NCI-H226 (cell line): Measurements from ENCODE around the gene GUCD1.
"Not testable (repeated sequence)": the region's sequence is repeated elsewhere in the genome, so short reads cannot be mapped to it uniquely, and the experiment has no call there.

ENCODE experiments used
- DNase-seq: peaks from one replicate; pipeline ENCODE4 v3.0.0-alpha.2; 2015

The GUCD1 gene

DNA sequence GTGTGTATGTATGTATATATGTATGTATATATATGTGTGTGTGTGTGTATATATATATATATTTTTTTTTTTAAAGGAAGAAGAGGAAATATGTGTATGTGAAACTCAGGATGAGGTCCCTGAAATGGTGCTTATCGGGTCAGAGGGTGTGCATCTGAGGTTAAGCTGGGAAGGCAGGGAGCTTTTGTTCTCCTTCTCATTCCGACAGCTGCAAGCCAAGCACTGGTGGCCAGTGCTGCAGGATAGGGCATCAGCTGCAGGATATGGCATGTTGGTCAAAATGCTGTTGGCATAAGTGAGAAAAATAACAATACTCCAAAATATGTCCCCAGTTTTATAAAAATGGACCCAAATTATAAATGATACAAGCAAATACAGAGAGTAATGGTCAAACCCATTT is 8.3 kb upstream of the GUCD1 start:
- no peak for DNase-seq

DNA sequence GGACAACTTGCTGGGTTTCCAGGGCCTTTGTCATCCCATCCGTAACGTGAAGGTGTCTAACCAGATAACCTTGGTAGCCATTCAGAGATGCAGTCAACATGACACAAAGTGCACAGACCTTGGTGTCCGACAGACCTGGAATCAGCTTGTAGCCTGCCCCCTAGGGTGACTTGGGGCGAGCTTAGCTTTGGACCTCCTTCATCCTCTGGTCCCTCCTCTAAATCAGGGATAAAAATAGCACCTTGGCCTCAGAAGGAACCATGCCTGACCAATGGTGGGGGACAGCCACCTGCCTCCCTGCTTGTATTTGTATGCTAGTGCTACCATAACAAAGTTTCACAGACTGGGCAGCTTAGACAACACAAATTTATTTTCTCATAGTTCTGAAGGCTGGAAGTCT is 4.5 kb upstream of the GUCD1 start:
- no peak for DNase-seq

DNA sequence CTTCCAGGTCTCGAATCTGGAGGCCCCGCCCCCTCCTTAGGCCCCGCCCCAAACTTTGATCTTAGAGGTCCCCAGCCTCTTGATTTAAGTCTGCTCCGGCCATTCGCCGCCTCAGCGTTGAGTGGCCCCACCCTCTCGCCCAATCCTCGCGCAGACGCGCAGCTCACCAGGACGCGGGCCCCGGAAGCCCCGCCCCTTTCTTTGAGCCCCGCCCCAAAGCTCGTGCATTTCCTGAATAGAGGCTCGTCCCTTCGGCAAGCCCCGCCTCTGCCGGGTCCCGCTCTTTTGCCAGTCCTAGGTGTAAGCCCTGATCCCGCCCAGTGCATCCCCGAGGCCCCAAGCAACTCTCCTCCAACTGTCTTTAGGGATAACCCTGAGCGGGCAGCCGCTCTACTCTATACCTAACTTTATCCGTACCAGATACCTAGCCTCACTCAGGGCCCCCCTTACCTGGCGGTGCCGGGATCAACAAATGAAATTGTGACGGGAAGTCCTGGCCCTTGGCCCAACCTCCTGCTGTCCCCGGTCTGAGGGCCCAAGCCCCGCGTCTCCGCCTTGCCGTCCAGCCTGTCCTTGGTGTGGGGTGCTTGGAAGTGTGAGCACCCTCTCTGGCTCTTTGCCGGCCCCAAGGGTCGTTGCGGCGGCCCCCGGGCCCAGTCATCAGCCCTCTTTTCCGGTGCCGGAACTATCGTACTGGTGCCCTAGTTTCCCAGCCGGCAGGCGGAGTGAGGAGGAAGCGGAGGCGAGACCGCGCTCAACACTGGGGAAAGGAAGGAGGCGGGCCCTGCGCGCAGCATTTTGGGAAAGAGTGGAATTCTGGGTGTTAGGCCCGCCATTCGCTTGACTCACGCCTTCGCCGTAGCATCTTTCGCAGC is 464 bp upstream of the GUCD1 start, which contains the start of gene SNRPD3:
Gene SNRPD3 (plus strand): TSS at position 835 of the 875 bp plus-strand sequence. CDS start 1,676 bp downstream, outside the sequence.
- peak; percentile 81 for DNase-seq

DNA sequence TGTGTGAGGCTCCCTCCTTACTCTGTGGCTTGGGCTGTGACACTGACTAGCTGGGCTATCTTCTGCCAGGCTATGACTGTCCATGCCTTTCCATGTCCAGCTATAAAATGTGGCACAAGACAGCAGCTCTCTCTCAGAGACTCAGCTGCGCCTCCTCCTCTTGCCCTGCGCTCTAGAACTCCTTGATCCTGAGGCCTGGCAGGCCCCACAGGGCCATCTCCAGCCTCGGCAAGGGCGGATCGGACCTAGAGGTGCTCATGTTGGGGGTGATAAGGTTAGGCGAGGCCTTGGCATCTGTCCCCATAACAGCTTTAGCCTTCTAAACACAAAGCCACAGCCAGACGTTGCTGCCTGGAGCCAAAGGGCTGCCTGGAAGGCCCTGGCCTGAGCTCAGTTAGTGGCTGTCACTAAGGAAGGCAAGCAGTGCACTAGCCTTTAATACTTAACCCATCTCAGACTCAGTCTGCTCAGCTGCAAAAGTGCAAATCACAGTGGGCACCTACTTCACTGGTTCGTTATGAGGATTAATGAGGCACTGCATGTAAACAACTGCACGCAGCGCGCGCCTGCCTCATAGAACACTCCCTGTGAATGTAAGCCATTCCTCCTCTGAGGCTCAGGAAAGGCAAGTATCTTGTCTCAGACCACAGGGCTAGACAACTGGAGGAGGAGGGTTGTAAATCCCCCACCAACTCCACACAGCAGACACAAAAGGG is 1.2 kb downstream of the GUCD1 start:
- DNase-seq: no peak

DNA sequence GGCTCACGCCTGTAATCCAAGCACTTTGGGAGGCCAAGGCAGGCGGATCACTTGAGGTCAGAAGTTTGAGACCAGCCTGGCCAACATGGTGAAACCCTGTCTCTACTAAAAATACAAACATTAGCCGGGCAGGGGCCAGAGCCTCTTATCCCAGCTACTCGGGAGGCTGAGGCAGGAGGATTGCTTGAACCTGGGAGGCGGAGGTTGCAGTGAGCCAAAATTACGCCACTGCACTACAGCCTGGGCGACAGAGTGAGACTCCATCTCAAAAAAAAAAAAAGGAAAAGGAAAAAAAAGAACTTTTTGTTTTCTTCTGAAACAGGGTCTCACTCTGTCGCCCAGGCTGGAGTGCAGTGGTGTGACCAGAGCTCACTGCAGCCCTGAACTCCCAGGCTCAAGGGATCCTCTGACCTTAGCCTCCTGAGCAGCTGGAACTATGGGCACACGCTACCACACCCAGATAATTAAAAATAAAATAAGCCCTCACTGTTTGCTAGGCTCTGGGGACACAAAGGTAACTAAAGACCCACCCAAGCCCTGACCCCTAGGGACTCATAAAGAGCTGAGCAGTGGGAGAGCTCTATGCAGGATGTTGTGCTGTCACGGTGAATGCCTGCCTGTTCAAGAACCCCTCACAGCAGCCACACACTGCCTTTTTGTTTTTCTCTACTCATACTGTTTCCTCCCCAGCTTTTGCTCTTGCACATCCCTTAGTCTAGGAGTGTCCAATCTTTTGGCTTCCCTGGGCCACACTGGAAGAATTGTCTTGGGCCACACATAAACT is 2.2 kb downstream of the GUCD1 start:
- DNase-seq: not testable (repeated sequence)

DNA sequence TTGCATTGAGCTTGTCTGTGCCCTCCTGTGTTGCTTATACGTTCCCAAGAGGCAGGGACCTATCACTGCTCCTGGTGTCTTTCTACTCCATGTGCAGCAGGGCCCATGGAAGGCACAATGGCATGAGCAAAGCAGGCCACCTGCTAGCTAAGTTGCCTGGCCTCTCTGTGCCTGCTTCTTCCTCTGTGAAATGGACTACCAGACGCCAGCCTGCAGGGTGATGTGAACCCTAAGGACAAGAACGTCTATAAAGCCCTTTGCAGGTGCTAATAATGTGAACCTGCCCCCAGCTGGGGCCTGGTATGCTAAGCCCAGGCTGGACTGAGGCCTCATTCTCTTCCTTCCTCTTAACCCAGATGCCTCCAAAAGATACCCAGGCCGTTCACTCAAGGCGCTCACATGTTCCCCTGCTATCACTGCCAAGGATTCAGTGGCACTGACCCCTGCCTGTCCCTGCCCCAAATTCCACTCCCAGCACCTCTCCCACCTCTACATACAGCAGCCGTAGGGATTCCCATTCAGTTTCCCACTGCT is 4.0 kb downstream of the GUCD1 start:
- no peak for DNase-seq

DNA sequence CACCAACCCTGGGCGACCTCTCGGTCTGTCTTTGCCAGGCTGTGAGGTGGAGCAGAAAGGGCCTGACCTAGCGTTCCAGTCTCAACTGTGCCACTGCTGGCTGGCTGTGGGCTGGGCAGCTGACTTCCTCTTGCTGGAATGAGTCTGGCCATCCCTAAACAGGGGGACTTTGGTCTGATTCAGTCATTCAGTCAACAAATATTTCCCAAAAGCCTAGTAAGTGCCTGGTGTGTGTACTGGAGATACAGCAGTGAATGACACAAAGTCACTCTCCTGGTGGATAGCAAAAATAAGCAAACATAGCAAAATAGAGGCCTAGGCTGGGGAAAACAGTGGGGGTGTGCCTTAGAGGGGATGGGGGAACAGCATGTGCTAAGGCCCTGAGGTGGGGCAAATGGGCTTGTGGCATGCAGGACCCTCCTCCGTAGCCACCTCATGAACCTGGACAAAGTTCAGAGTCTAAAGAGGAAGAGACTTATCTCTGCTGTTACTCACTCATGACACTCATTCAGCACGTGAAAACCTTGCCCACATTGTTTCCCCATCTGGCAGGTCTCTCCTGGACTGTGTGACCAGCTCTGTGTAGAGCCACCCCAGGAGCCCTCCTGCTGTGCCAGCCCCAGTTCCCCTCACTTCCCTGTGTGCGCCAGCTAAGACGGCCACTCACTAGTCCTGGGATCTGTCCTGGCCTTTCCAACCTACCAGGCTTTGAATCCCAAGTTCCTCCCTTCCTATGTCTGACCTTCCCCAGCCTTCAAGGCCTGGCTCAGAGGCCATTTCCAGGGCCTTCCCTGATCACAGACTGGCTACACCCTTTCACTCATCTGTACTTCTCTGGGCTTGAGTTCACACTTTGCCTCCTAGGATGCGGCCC is 4.7 kb downstream of the GUCD1 start:
- DNase-seq: no peak

DNA sequence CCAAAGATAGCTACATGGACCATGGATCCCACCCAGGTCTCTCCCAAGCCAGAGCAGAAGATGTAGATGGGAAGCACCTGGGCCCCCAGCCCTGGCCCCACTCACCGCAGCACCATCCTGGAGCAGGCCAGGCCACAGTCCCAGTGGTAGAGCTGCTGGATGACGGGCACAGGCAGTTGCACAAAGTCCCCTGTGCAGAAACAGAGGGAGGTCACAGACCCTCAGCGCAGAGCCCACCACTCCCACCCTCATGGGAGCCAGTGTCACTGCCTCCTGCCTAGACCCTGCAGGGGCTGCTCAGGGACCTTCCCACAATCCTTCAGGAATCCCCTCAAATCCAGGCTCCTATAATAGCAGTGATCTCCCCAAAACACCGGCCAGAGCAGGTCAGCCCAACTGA is 6.1 kb downstream of the GUCD1 start:
- no peak for DNase-seq

DNA sequence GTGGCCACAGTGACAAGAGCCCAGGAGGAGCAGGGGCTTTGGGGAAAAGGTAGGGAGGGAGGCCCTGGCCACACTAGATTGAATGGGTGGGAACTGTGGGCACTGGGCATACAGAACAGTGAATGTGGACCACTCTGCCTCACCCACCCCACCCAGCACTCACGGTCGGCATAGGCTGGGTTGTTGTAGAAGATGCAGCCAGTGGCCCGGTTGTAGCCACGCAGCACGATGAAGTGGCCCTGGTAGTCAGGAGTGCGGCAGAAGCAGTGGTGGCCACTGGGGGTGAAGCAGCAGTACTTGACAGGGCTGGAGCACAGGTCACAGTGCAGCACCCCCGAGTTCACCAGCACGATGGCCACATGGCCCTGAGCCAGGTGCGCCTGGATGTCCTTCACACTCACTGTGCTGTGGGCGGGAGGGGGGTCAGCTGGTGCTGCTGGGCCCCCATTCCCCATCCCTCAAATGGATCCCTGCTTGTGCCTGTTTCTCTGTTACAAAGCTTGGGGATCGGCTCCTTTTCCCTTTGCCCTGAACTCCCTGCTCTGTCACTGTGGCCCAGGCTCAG is 11.2 kb downstream of the GUCD1 start:
- DNase-seq: no peak

DNA sequence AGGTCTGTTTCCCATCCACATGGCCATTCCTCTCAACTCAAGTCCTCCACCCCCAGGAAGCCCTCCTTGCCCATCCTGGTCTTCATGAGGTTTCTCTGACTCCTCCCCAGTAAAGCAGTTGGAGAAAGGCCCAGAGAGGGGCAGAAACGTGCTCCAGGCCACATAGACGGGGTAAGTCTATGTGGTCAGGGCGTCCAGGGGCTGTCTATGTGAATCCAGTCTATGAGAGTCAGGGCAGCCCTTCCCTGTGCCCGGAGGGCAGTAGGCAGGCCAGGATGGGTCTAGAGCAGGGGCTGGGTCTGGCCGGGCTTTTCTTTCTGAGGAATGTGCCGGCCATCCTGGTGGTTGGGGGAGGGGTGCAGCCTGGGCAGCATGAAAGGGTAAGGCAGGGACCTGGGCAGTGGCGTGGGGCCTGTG is 11.7 kb downstream of the GUCD1 start:
- DNase-seq: no peak

DNA sequence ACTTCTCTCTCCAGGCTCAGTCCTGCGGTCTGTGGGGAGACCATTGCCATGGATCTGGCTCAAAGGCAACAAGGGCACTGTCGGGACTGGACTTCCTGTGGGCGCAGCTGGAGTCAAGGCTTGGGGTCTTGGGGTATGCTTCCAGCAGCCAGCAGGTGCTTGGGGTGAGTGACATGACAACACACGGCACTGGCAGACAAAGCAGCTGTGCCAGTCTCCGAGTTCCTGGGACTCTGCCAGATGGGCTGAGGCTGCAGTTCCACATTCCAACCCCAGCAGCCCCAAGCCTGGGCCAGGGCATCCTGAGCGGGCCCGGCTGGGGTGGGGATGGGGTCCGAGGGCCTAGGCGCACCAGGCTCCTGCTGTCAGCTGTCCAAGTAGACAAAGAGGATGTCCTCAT is 12.3 kb downstream of the GUCD1 start:
- no peak for DNase-seq

DNA sequence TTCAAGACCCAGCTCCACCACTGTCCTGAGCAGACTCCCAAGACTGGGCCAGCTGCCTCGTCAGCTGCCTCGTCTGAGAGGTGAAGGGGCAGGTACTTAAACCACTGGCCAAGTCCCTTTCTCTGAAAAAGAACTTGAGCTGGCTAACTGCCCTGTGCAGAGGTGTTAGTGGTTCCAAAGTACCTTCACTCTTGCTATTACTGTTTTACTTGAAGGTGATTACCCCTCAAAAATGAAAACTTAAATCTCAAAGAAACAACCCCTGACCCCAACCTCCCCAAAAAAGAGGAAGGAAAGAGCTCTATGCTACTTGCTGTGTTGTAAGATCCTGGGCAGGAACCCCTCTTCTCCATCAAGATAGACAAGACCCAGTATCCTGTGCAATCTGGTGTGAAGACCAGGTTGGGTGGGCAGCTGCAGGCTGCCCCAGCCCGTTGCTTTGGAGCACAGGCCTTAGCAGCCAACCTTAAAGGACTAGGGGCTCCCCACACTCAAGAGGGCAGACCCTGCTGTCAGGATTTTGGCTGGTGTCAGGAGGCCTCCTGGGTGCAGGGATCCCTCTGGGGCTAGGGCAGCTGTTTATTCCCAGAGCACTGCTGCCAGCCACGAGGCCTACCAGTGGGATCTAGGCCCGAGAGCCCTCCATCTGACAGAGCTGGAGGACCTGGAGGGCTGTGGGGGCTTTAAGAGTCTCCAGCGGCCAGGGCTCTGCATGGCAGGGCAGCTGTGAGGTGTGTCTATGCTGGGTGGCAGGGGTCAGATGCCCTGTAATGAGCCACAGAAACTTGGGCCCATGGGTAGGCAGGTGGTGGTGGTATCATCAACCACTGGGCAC is 13.0 kb downstream of the GUCD1 start:
- no peak for DNase-seq

DNA sequence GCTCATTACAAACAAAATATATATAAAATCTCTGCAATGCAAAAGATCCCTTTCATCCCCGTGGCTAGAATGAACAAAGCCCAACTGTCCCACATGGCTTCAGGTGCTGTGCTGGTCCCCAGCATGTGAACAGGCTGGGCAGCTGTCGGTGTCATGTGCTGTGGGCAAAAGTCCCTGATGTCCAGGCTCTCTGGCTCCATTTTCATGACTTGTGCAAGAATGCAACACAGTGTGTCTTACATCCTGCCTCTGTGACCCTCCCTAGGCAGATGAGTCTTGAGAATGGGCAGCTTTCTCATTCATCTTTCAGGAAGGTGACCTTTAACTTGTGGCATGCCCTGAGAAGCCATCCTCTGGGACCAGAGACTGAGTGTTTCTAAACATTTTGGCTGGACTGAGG is 14.5 kb downstream of the GUCD1 start:
- no peak for DNase-seq

DNA sequence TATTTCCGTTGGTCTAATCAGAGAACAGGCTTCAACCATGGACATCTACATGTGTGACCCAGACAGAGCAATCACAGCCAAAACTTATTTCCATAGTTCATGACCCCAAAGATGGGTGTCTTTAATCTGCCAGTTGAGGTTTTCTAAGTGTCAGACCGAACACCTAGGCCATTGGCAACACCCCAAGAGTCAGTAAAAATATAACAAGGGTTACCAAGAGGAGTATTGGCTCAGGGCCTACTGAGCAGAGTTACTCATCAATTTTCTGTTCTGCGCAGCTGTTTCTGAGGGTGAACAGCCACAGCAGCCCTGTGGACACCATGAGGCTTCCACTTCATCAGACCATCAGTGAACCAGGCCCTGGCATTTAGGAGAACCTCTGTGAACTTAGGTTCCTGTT is 18.8 kb downstream of the GUCD1 start:
- no peak for DNase-seq

DNA sequence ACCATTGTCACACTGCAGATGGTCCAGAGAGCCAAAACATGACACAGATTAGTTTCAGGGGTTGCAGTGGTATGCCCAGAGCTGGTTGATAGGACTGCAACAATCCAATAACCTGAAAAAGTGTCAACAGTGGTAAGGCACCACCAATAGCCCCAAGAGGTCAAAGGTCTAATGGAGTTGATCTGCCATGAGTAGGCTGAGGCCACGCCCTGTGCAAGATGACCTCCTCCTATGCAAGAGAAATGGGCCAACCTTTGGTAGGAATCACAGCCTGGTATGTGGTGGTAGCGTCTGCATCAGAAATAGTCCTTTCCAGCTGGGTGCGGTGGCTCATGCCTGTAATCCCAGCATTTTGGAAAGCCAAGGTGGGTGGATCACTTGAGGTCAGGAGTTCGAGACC is 19.6 kb downstream of the GUCD1 start:
- no peak for DNase-seq

DNA sequence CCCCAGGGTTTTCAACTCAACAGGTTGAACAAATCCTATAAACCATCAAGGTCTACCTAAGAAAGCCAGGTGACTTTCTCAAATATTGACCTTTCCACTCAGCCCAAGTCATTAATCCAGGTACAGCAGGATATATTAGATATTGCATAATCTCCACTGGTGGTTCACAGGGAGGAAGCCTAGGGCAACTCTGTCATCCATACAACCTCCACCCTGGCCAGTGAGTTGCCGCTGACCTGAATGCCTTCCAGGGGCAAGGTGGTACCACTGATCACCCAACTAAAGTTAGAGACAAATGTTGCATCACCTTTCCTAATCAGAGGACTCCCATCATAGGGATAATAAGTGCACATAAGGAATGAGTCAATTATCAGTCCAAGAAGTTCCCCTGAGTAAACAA is 22.9 kb downstream of the GUCD1 start:
- no peak for DNase-seq

DNA sequence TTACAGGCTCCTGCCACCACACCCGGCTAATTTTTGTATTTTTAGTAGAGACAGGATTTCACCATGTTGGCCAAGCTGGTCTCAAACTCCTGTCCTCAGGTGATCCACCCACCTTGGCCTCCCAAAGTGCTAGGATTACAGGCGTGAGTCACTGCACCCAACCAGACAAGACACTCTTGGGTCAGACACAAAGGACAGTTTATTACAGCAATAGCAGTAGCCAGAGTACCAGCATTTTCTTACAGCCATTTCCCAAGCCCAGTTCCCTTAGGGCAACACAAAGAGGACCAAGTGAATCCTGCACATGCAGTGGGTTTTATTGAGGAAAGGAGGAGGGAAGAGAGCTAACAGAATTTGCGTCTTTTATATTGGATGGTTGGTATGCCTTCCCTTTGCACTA is 24.0 kb downstream of the GUCD1 start:
- not testable (repeated sequence) for DNase-seq

DNA sequence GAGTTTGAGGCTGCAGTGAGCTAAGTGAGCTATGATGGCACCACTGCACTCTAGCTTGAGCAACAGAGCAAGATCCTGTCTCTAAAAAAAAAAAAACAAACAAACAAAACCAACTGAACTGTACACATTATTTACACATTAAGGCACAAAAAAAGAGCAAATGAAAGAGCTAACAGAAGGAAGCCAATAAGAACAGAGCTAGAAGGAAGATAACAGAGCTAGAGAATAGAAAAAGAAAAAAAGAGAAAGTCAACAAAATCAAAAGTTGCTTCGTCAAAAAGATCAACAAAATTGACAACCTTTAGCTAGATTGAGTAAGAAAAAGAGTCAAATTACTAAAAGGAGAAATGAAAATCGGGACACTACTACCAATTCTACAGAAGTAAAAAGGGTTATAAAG is 25.0 kb downstream of the GUCD1 start:
- DNase-seq: no peak

DNA sequence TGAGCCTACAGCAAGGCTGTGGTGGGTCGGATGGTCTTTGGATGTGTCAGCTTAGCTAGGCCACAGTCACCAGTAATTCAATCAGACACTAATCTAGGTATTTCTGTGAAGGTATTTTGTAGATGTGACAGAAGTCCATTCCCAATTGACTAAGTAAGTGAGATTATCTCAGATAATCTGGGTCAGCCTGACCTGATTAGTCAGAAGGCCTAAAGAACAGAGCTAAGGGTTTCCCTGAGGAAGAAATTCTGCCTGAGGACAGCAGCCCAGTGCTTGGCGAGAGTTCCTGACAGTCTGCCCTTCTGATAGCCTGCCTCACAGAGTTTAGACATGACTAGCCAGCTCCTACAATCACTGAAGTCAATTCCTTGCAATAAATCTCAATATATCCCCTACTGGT is 28.7 kb downstream of the GUCD1 start:
- DNase-seq: no peak

DNA sequence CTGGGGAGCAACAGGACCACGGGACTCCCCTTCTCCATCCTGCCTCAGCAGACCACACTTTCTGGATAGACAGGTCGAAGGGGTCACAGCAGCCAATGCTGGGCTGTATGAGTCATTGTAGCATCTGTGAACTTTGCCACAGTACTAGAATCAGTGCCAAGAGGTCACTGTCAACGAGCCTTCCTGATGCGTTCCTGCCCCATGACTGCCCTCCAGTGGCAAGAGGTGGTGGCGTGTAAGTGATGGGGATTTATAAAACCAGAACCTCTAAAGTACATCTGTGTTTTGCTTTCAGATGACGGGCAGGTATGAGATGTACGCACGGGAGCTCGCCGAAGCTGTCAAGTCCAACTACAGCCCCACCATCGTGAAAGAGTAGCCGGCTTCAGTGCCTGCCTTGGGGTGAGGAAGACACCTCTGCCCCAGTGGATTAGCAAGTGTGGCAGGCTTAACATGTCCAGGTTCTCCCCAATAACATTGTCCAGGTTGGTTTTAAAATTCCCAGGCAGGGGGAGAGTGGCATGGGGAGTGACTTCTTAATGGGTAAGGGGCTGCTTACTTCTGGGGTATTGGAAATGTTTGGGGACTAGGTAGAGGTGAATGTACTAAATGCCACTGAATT is 29.4 kb downstream of the GUCD1 start:
- DNase-seq: peak; percentile 2
